SK-N-SH treated with all-trans-retinoic acid at 6 μM for 48 hours (cell line): Measurements from ENCODE around the gene TNS3.

Source experiments
- ATAC-seq: fragments of 200-7000 bp; cut with Tn5 transposase; 3 replicates; pipeline ENCODE4 v1.9.1; 2020; ENCODE audit warnings: mild to moderate bottlenecking, moderate library complexity
- ARNTL ChIP-seq: fragments of 450-650 bp; formaldehyde crosslinking; IDR thresholded peaks from 2 replicates; pipeline ENCODE4 v1.5.0; 2020; ENCODE audit warnings: low read depth, mild to moderate bottlenecking, moderate library complexity, borderline replicate concordance
- BACH2 ChIP-seq: fragments of 250-450 bp; sonication (Bioruptor Pico); IDR thresholded peaks from 2 replicates; pipeline ENCODE4 v1.9.0; 2021; ENCODE audit warnings: mild to moderate bottlenecking, borderline replicate concordance
- ESRRG ChIP-seq: fragments of 250-450 bp; sonication (Bioruptor Pico); IDR thresholded peaks from 2 replicates; pipeline ENCODE4 v1.6.1; 2021; ENCODE audit warnings: mild to moderate bottlenecking
- GLIS3 ChIP-seq: fragments of 250-450 bp; sonication (Bioruptor Pico); IDR thresholded peaks from 2 replicates; pipeline ENCODE4 v1.5.0; 2020; ENCODE audit warnings: mild to moderate bottlenecking, moderate library complexity
- ISL1 ChIP-seq: fragments of 250-450 bp; sonication (Bioruptor Pico); IDR thresholded peaks from 2 replicates; pipeline ENCODE4 v2.1.2; 2022; ENCODE audit warnings: mild to moderate bottlenecking, moderate library complexity
- OSR1 ChIP-seq: fragments of 250-450 bp; sonication (Bioruptor Pico); IDR thresholded peaks from 2 replicates; pipeline ENCODE4 v1.8.0; 2022; ENCODE audit warnings: moderate library complexity, mild to moderate bottlenecking, inconsistent platforms
- PPARA ChIP-seq: fragments of 250-450 bp; sonication (Bioruptor Pico); IDR thresholded peaks from 2 replicates; pipeline ENCODE4 v1.5.0; 2020; ENCODE audit warnings: mild to moderate bottlenecking, borderline replicate concordance
- SNAI2 ChIP-seq: fragments of 250-450 bp; sonication (Bioruptor Pico); IDR thresholded peaks from 2 replicates; pipeline ENCODE4 v1.5.0; 2020; ENCODE audit warnings: mild to moderate bottlenecking, moderate library complexity
- TCF4 ChIP-seq: fragments of 250-450 bp; sonication (Bioruptor Pico); IDR thresholded peaks from 2 replicates; pipeline ENCODE4 v1.8.0; 2021; ENCODE audit warnings: mild to moderate bottlenecking, moderate library complexity, borderline replicate concordance
- TOX ChIP-seq: fragments of 250-450 bp; sonication (Bioruptor Pico); IDR thresholded peaks from 2 replicates; pipeline ENCODE4 v1.8.0; 2021; ENCODE audit warnings: mild to moderate bottlenecking, moderate library complexity, borderline replicate concordance
- TSHZ2 ChIP-seq: fragments of 250-450 bp; sonication (Bioruptor Pico); IDR thresholded peaks from 2 replicates; pipeline ENCODE4 v1.5.0; 2020; ENCODE audit warnings: mild to moderate bottlenecking, moderate library complexity
- ZFP3 ChIP-seq: fragments of 250-450 bp; sonication (Bioruptor Pico); IDR thresholded peaks from 2 replicates; pipeline ENCODE4 v1.5.0; 2020; ENCODE audit warnings: mild to moderate bottlenecking, moderate library complexity
- ZFP30 ChIP-seq: fragments of 450-650 bp; formaldehyde crosslinking; IDR thresholded peaks from 2 replicates; pipeline ENCODE4 v1.5.0; 2022; ENCODE audit warnings: mild to moderate bottlenecking, moderate library complexity
- ZNF565 ChIP-seq: fragments of 450-650 bp; formaldehyde crosslinking; conservative IDR thresholded peaks from 2 replicates; pipeline ENCODE4 v1.5.0; 2020; ENCODE audit warnings: low read depth, mild to moderate bottlenecking, moderate library complexity
- ZNF8 ChIP-seq: fragments of 450-650 bp; formaldehyde crosslinking; IDR thresholded peaks from 2 replicates; pipeline ENCODE4 v1.5.0; 2020; ENCODE audit warnings: mild to moderate bottlenecking, moderate library complexity
- TF ChIP-seq, protein P1 (sequence below): fragments of 250-450 bp; sonication (Bioruptor Pico); IDR thresholded peaks from 2 replicates; pipeline ENCODE4 v1.8.0; 2021; ENCODE audit warnings: low read depth, mild to moderate bottlenecking, moderate library complexity, borderline replicate concordance
- TF ChIP-seq, protein P2 (sequence below): fragments of 250-450 bp; sonication (Bioruptor Pico); IDR thresholded peaks from 2 replicates; pipeline ENCODE4 v1.5.1; 2021; ENCODE audit warnings: mild to moderate bottlenecking, moderate library complexity
- TF ChIP-seq, protein P3 (sequence below): fragments of 250-450 bp; sonication (Bioruptor Pico); IDR thresholded peaks from 2 replicates; pipeline ENCODE4 v1.5.1; 2020; ENCODE audit warnings: low read depth, mild to moderate bottlenecking, moderate library complexity

TNS3 gene

GRCh38 chr7:47411901-47412300 lies 170.0 kb downstream of the TNS3 start:
- no peak for ATAC-seq
- TF ChIP-seq OSR1 (CRISPR knock-in tag) (no peak), ESRRG (CRISPR knock-in tag) (no peak), TOX (CRISPR knock-in tag) (no peak), GLIS3 (CRISPR knock-in tag) (no peak)
- TF ChIP-seq, protein P1, sequence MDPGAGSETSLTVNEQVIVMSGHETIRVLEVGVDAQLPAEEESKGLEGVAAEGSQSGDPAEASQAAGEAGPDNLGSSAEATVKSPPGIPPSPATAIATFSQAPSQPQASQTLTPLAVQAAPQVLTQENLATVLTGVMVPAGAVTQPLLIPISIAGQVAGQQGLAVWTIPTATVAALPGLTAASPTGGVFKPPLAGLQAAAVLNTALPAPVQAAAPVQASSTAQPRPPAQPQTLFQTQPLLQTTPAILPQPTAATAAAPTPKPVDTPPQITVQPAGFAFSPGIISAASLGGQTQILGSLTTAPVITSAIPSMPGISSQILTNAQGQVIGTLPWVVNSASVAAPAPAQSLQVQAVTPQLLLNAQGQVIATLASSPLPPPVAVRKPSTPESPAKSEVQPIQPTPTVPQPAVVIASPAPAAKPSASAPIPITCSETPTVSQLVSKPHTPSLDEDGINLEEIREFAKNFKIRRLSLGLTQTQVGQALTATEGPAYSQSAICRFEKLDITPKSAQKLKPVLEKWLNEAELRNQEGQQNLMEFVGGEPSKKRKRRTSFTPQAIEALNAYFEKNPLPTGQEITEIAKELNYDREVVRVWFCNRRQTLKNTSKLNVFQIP: no peak
- TF ChIP-seq, protein P2, sequence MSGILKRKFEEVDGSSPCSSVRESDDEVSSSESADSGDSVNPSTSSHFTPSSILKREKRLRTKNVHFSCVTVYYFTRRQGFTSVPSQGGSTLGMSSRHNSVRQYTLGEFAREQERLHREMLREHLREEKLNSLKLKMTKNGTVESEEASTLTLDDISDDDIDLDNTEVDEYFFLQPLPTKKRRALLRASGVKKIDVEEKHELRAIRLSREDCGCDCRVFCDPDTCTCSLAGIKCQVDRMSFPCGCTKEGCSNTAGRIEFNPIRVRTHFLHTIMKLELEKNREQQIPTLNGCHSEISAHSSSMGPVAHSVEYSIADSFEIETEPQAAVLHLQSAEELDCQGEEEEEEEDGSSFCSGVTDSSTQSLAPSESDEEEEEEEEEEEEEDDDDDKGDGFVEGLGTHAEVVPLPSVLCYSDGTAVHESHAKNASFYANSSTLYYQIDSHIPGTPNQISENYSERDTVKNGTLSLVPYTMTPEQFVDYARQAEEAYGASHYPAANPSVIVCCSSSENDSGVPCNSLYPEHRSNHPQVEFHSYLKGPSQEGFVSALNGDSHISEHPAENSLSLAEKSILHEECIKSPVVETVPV (CRISPR knock-in tag): no peak
- TF ChIP-seq, all 23 proteins: peak for 0

DNA sequence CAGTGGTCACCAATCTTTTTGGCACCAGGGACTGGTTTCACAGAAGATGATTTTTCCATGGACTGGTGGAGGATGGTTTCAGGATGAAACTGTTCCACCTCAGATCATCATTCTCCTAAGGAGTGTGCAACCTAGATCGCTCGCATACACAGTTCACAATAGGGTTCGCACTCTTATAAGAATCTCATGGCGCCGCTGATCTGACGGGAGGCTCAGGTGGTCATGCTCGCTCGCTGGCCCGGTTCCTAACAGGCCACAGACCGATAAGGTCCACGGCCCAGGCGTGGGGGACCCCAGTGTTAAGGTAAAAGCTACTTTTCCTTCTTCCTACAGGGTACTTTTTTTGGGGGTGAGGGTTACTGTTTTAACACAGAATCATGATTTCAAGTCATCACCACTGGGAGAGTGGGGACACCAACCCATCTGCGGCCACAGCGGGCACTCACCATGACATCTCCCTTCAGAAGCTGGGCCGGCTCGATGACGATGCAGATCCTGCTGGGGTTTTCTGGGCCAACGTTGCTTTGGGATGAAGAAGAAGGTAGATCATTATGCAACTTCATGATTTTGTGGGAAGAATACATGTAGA lies 170.5 kb downstream of the TNS3 start:
- no peak for ATAC-seq

GRCh38 chr7:47408675-47409074 lies 173.2 kb downstream of the TNS3 start:
- no peak for TF ChIP-seq GLIS3 (CRISPR knock-in tag)
- TF ChIP-seq, protein P3, sequence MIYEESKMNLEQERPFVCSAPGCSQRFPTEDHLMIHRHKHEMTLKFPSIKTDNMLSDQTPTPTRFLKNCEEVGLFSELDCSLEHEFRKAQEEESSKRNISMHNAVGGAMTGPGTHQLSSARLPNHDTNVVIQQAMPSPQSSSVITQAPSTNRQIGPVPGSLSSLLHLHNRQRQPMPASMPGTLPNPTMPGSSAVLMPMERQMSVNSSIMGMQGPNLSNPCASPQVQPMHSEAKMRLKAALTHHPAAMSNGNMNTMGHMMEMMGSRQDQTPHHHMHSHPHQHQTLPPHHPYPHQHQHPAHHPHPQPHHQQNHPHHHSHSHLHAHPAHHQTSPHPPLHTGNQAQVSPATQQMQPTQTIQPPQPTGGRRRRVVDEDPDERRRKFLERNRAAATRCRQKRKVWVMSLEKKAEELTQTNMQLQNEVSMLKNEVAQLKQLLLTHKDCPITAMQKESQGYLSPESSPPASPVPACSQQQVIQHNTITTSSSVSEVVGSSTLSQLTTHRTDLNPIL (CRISPR knock-in tag): no peak
- no peak for ATAC-seq

More for the DNA sequence above, 170.5 kb downstream of the TNS3 start:
- TF ChIP-seq, protein P3 (CRISPR knock-in tag): no peak

GRCh38 chr7:47407821-47408674 lies 173.9 kb downstream of the TNS3 start:
- ATAC-seq: no peak; the same call in 2 of the 3 replicates
- TF ChIP-seq, protein P2 (CRISPR knock-in tag): no peak
- no peak for TF ChIP-seq ZFP3 (CRISPR knock-in tag)
- TF ChIP-seq BACH2 (CRISPR knock-in tag): no peak
- TF ChIP-seq SNAI2 (CRISPR knock-in tag): no peak
- TF ChIP-seq ZFP30 (CRISPR knock-in tag): no peak
- TF ChIP-seq PPARA (CRISPR knock-in tag): no peak
- TF ChIP-seq ZNF565 (CRISPR knock-in tag): no peak
- TF ChIP-seq ISL1: no peak
- TF ChIP-seq TSHZ2: no peak
- TF ChIP-seq, protein P1: no peak
- no peak for TF ChIP-seq ESRRG (CRISPR knock-in tag)
- TF ChIP-seq GLIS3 (CRISPR knock-in tag): no peak
- TF ChIP-seq, protein P3 (CRISPR knock-in tag): no peak
- TF ChIP-seq ARNTL (CRISPR knock-in tag): no peak
- TF ChIP-seq ZNF8 (CRISPR knock-in tag): no peak
- TF ChIP-seq TCF4 (CRISPR knock-in tag): no peak
